Activated CD8-positive, alpha-beta T cell treated with anti-CD3 and anti-CD28 coated beads for 36 hours (primary cell): ENCODE results near the gene GGTA1. TPM values are rescaled to one million over a fixed set of nuclear protein-coding genes. Genes with fewer than 3 reads are reported as not detected.

Experiments
- ATAC-seq: fragments of 200-7000 bp; cut with Tn5 transposase; one replicate; pipeline ENCODE4 v1.10.0; 2021; ENCODE audit warnings: mild to moderate bottlenecking, moderate library complexity
- CTCF ChIA-PET: fragments of 350-600 bp; sonication (Branson Sonifier 250); formaldehyde crosslinking; loops from one replicate; lab custom pipeline; 2021; ENCODE audit warnings: antibody characterized with exemption; lab: Charles Lee
- POLR2A ChIA-PET: fragments of 350-600 bp; sonication (Branson Sonifier 250); formaldehyde crosslinking; loops from one replicate; lab custom pipeline; 2021; ENCODE audit warnings: antibody characterized with exemption; lab: Charles Lee
- DNase-seq: peaks from one replicate; pipeline ENCODE4 v3.0.0-alpha.2; 2020
- H3K27ac Mint-ChIP-seq: one replicate; pipeline ENCODE4 v1.8.0; 2021; ENCODE audit warnings: mild to moderate bottlenecking, mixed read lengths
- H3K27me3 Mint-ChIP-seq: one replicate; pipeline ENCODE4 v1.8.0; 2021; ENCODE audit warnings: mixed read lengths
- H3K36me3 Mint-ChIP-seq: one replicate; pipeline ENCODE4 v1.8.0; 2021; ENCODE audit warnings: low read depth, mixed read lengths
- H3K4me1 Mint-ChIP-seq: one replicate; pipeline ENCODE4 v1.8.0; 2021; ENCODE audit warnings: low read depth, mixed read lengths
- H3K4me3 Mint-ChIP-seq: one replicate; pipeline ENCODE4 v1.8.0; 2021; ENCODE audit warnings: mild to moderate bottlenecking, moderate library complexity, mixed read lengths
- H3K9me3 Mint-ChIP-seq: one replicate; pipeline ENCODE4 v1.8.0; 2021; ENCODE audit warnings: mixed read lengths
- intact Hi-C: fragments of 100-400 bp; cut with micrococcal nuclease; formaldehyde crosslinking; loops from one replicate; pipeline ENCODE4 v1.10.0; 2022
- total RNA-seq, 2 experiments: library from RNA; stranded (reverse); gene quantifications; one replicate each; pipeline ENCODE4 v1.2.3, GENCODE V29; 2021
- TF ChIP-seq, protein P1 (sequence below): fragments of 200-600 bp; IDR thresholded peaks from one replicate; pipeline ENCODE4 v1.8.0; 2022; ENCODE audit warnings: antibody characterized with exemption, mild to moderate bottlenecking

Gene GGTA1
- total RNA-seq, 2 experiments from 2014 or later: not detected

DNA sequence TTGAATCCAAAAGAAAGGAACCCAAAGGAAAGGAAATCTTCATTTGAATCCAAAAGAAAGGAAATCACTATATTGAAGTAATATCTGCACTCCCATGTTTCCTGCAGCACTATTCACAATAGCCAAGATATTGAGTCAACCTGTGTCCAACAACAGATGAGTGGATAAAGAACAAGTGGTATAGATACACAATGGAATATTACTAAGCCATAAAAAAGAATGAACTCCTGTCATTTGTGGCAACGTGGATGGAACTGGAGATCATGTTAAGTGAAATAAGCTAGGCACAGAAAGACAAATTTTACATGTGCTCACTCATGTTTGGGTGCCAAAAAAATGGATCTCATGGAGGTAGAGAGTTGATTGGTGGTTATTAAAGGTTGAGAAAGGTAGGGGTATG is 71.7 kb downstream of the GGTA1 start:
- ATAC-seq (no peak), DNase-seq (no peak)
- ChIA-PET POLR2A (no interaction called here), CTCF (interaction anchor here (1.1 to 1.5 kb wide), 2 partner anchors 108 to 150 kb away, joined by 3 read pairs; no protein-coding TSS in a partner anchor)
- TF ChIP-seq, protein P1, sequence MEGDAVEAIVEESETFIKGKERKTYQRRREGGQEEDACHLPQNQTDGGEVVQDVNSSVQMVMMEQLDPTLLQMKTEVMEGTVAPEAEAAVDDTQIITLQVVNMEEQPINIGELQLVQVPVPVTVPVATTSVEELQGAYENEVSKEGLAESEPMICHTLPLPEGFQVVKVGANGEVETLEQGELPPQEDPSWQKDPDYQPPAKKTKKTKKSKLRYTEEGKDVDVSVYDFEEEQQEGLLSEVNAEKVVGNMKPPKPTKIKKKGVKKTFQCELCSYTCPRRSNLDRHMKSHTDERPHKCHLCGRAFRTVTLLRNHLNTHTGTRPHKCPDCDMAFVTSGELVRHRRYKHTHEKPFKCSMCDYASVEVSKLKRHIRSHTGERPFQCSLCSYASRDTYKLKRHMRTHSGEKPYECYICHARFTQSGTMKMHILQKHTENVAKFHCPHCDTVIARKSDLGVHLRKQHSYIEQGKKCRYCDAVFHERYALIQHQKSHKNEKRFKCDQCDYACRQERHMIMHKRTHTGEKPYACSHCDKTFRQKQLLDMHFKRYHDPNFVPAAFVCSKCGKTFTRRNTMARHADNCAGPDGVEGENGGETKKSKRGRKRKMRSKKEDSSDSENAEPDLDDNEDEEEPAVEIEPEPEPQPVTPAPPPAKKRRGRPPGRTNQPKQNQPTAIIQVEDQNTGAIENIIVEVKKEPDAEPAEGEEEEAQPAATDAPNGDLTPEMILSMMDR: no peak
- Mint-ChIP-seq H3K4me3 (no peak overlapping the region), H3K36me3 (no peaks in the 10 kb centered on the region), H3K4me1 (no peaks in the 10 kb centered on the region), H3K27ac (no peak overlapping the region), H3K9me3 (peaks cover 4% of the 10 kb centered on the region), H3K27me3 (peaks cover 5% of the 10 kb centered on the region)
- intact Hi-C loops: no loop called here

DNA sequence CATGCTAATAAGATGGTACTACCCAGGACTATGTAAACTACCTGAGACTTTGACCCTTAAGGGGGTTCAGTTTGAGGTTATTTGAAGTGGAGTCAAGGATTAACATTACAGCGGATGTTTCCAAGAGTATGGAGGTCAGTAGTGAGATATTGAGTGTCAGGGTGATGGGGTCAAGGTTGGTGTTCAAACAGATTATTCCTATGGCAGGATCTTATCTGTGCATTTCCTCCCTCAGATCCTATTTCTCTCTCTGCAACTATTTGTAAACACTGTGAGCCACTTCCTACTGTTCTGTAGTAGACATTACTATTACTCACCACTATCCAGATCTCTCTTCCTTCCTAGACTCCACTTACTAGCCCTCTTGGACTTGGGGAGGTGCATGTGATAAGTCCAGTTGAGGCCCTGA is 75.6 kb downstream of the GGTA1 start:
- H3K4me3 Mint-ChIP-seq: no peak overlapping the region
- no peak for ATAC-seq
- TF ChIP-seq, protein P1: no peak
- peaks cover 8% of the 10 kb centered on the region for H3K27me3 Mint-ChIP-seq
- peaks cover 2% of the 10 kb centered on the region for H3K36me3 Mint-ChIP-seq
- intact Hi-C loops: no loop called here
- CTCF ChIA-PET: interaction anchor here (1.8 kb wide), 1 partner anchor 104 kb away, joined by 5 read pairs; no protein-coding TSS in a partner anchor
- no peak overlapping the region for H3K27ac Mint-ChIP-seq
- no peaks in the 10 kb centered on the region for H3K4me1 Mint-ChIP-seq
- no peak for DNase-seq
- peaks cover 4% of the 10 kb centered on the region for H3K9me3 Mint-ChIP-seq
- POLR2A ChIA-PET: no interaction called here

DNA sequence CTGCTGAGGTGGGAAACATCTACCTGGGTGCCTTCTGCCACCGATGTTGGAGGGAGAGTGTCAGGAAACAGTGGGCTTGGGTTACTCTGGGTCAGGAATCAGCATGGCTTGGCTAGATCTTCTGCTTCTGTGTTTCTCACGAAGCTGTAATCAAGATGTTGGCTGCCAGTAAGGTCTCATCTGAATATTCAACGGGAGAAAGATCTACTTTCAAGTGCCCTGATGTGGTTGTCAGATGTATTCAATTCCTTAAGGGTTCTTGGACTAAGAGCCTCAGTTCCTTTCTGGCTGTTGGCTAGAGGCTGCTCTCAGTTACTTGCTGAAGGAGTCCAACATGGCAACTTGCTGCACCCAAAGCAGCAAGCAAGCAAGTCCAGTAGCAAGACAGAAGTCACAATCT is 87.7 kb downstream of the GGTA1 start:
- intact Hi-C loops: no loop called here
- CTCF ChIA-PET: interaction anchor here (22.2 kb wide), 1 partner anchor 95 kb away, joined by 378 read pairs; no protein-coding TSS in a partner anchor

DNA sequence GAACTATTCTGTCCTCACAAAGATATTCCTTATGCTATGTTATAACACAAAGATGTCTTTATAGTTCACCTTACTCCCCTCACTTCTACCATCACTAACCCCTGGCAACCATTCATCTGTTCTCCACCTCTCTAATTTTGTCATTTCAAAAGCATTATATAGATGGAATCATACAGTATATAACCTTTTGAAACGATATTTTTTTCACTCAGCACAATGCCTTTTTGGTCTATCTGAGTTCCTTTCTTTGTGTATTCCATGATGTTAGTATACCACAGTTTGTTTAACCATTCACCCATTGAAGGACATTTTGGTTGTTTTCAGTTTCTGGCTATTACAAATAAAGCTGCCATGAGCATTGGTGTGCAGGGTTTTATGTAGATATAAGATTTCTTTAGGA is 93.7 kb downstream of the GGTA1 start:
- Mint-ChIP-seq H3K4me1 (no peaks in the 10 kb centered on the region), H3K27me3 (no peaks in the 10 kb centered on the region), H3K9me3 (peaks cover 4% of the 10 kb centered on the region), H3K27ac (no peak overlapping the region), H3K4me3 (no peak overlapping the region), H3K36me3 (peaks cover 2% of the 10 kb centered on the region)
- ATAC-seq (no peak), DNase-seq (no peak)
- ChIA-PET POLR2A (no interaction called here), CTCF (interaction anchor here (0.6 to 22.2 kb wide), 3 partner anchors 89 to 623 kb away, joined by 3 to 378 read pairs (median 4); no protein-coding TSS in a partner anchor)
- TF ChIP-seq, protein P1: no peak
- intact Hi-C loops: no loop called here

More for the DNA sequence above, 87.7 kb downstream of the GGTA1 start:
- POLR2A ChIA-PET: no interaction called here
- no peaks in the 10 kb centered on the region for H3K36me3 Mint-ChIP-seq
- H3K27ac Mint-ChIP-seq: no peak overlapping the region
- no peak overlapping the region for H3K4me3 Mint-ChIP-seq
- H3K9me3 Mint-ChIP-seq: peaks cover 1% of the 10 kb centered on the region
- peaks cover 1% of the 10 kb centered on the region for H3K27me3 Mint-ChIP-seq
- ATAC-seq (no peak), DNase-seq (no peak)
- H3K4me1 Mint-ChIP-seq: no peaks in the 10 kb centered on the region
- TF ChIP-seq, protein P1: no peak

Other genes with a start within 250 kb of the GGTA1 start
- 1 to 10 TPM; 1.9 to 2.2 TPM for gene GSN, start 231.7 kb downstream of the GGTA1 start, total RNA-seq
- gene STOM, start 129.6 kb downstream of the GGTA1 start, total RNA-seq: 10 to 100 TPM; 31.7 to 32.5 TPM
- 1 to 10 TPM in 1 of 2 experiments, under 1 TPM in 1; 0.54 to 1.5 TPM for gene DAB2IP, start 151.8 kb upstream of the GGTA1 start, total RNA-seq